Stimulated activated CD4-positive, alpha-beta T cell treated with anti-CD3 and anti-CD28 coated beads, TNF-alpha, amount 100 ng/mL, for 48 hours (primary cell): ENCODE measurements around the gene PIK3R2.
"Not testable (repeated sequence)": the region's sequence is repeated elsewhere in the genome, so short reads cannot be mapped to it uniquely, and the experiment has no call there.

ENCODE experiments used
- DNase-seq, 3 donors: peaks; one replicate each; pipeline ENCODE4 v3.0.0-alpha.2; 2020; ENCODE audit warnings: low read depth in 3 of 3

PIK3R2 gene

DNA sequence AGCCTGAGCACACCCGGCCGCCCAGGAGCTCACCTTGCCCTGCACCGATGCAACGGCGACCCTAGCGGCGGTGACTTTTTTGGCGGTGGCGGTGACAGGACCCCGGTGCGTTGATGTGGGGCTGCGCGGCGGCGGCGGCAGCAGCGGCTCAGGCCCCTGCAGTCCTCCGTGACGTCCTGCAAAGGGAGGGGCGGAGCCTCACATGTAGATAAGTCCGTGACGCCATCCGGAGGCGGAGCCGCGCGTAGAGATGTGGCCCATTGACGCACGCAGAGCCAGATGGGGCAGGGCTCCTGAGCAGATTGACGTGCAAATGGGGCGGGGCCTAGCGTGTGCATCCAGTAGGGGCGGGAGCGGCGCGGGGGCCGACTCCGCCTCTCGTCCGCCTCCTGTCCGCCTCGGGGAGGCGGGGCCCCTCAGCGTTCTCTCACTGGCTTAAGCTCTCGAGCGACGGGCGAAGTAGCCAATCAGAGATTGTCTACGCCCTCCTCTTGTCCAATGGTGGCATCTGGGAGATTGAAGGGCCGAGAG lies 51.0 kb downstream of the PIK3R2 start, which contains the start of gene RAB3A:
TSS of gene RAB3A (minus strand) at position 180 of the 531 bp plus-strand sequence. CDS start 1,302 bp downstream, outside the sequence.
- DNase-seq: peak; percentile 99

DNA sequence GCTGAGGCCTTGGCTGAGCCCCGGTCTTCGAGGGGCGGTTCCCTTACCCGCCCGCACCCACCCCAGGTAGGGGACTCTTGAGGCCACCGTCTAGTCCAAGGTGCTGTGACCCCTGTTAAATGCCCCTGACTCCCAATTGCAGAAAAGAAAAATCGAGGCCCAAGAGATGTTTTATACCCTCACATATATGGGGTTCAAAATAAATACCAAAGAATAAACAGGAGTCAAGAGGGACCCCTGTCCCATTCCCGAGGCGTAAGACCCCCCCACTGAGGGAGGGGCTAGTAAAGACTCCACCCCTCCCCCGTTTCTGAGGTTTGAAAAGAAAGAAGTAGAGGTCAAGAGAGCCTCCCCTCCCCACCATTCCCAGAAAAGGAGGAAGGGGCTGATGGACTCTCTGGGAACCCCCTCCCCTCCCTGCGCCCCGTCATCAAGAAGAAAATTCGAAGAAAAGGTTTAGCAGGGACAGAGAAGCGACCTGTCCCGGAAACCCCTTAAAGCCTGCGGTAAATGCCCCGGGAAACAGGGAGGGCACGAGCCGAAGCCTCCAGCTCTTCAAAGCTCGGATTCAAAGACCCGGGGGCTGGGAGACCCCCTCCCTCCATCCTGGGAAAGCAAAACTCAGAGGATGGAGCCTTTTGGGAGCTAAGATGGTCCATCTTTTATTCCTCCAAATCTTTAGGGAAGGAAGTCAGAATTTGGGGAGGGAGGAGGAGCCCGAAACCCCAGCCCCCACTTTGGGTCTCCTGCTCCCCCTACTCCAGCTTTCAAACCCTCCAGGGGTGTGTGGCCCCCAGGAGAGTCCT lies 51.6 kb downstream of the PIK3R2 start:
- DNase-seq: peak in 1 of 3 donors; percentile 55

DNA sequence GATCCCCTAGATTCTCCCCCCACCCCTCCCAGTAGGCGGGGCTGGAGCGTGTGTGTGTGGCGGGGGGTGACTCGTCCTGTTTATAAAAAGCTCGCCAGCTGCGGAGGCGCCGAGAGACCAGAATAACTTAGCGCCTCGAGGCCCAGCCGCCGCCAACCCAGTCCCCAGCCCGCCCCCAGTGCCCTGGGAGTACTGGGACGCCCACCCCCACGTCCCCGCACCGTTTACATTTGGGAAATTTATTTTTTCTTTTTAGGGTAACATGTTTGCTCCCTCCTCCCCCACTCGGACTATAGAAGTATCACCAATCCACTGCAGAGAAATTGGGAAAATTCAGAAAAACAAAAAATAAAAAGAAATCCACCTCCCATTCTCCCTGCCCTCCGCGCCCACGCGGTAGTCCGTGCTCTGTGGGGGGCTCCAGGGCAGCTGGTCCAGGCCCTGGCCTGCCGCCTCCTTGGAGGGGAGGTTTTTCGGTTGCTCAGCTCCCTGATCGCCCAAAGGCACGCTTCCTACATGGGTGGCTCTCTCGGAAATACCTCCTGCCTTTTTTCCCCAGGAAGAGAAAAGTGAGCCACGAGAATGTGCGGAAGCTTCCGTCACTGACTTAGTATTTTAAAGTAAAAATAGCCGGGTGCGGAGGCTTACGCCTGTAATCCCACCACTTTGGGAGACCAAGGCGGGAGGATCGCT lies 52.4 kb downstream of the PIK3R2 start:
- peak in 1 of 3 donors; percentile 51 for DNase-seq

DNA sequence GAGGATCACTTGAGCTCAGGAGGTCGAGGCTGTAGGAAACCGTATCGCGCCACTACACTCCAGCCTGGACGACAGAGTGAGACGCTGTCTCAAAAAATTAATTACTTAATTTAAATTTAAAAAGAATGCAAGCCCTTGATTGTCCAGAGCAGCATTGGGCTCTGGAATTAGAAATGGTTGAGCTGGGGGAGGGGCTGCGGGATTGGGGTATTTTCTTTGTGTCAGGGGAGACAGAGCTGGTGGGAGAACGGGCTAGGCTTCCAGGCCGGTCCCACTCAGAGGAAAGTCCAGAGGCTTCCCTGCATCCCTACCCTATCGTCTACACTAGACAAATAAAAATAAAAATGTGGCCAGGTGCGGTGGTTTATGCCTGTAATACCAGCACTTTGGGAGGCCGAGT lies 53.1 kb downstream of the PIK3R2 start:
- no peak for DNase-seq

DNA sequence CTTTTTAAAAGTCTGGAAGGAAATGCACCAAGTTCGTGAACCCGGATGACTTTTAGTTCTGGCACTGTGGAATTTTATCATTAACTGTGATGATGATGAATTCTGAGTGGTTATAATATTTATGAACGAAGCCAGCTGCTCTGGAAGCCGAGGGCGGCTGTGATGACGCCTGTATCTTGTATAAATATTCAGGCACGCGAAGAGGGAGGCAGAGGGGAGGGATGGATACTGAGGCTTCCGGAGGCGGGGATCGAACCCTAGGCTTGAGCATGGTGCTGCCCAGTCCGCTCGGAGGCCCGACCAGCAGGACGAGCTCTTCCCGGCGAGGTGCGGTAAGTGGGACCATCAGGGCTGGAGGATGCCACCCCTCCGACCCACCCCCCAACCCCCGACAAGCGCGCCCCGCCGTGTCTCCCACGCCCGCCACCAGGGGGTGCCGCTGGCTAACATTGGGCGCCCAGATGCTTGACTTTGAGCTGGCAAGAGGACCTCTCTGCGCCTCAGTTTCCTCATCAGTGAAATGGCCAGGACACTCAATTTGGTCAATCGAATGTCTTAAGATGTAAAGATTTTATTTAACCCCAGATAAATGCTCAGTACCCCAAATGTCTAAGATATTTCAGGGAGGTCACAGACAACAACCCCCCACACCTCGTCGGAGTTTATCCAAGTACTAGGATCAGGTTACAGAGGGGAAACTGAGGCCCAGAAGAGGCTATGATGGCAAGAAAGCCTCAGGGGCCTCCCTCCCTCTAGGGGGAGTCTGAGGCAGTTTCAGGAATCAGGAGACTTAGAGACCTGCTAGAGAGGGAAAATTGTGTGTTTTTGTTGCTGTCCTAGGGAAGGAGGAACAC lies 55.4 kb downstream of the PIK3R2 start:
- DNase-seq: peak in 1 of 3 donors; percentile 40

DNA sequence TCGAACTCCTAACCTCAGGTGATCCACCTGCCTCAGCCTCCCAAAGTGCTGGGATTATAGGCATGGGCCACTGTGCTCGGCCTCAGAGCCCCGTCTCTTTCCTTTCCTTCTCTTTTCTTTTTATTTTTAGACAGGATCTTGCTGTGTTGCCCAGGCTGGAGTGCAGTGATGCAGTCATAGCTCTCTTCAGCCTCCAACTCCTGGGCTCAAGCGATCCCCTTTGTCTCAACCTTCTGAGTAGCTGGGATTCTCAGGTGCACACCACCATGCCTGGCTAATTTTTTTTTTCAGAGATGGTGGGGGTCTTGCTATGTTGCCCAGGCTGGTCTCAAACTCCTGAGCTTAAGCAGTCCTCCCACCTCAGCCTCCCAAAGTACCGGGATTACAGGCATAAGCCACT lies 56.9 kb downstream of the PIK3R2 start:
- not testable (repeated sequence) for DNase-seq

DNA sequence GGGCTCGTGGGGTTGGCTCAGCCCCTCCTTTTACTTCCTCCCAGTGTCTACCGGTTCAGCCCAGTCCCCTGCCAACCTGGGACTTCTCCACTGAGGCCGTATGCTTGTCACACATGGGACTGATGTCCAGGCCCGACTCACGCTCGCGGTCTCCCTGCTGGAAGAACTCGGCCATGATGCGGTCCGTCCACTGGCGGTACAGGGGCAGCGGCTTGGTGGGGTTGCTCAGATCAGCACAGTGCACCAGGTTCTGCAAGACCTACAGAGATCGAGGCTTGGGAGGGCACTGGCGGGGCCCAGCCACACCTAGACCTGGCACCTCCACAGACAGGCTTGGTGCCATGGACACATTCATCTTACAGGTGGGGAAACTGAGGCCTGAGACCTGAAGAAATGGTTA lies 58.7 kb downstream of the PIK3R2 start:
- DNase-seq: no peak

DNA sequence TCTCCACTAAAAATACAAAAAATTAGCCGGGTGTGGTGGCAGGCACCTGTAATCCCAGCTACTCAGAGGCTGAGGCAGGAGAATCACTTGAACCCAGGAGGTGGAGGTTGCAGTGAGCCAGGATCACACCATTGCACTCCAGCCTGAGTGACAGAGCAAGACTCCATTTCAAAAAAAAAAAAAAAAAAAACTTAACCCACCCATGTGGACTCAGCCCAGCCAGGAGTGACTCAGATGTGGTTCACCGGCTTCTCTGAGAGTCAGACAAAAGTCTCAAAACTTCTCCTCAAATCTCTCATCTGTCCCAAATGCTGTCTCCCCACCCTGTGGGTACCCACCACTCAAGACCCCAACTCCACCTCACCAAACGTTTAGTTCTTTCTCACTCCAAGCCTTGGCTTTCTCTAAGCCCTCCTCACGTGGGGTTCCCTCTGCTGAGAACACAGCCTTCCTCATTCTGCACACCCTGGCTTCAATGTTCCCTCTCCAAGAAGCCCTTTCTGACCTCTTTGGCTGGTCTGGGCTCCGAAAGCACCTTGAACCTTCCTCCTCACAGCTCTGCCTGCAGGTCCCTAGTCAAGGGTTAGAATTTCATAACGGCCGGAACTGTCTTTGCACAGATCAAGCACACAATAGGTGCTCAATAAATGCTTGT lies 61.9 kb downstream of the PIK3R2 start:
- no peak for DNase-seq

DNA sequence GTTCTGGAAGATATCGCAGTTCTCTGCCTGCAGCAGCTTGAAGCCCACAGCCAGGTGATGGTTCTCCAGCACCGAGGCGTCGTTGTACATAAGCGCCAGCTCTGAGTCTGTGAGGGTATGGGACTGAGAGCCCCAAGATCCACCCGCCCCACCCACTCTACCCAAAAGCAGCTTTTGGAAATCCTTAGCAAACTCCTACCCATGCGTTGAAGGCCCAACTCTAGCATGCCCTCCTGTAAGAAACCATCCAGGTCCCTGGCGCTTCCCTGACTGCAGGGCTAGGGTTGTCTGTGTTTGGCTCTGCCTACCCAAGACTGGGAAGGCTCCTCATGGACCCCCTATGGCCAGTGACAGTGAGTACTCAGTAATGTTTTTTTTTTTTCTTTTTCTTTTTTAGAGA lies 63.8 kb downstream of the PIK3R2 start:
- DNase-seq: no peak

DNA sequence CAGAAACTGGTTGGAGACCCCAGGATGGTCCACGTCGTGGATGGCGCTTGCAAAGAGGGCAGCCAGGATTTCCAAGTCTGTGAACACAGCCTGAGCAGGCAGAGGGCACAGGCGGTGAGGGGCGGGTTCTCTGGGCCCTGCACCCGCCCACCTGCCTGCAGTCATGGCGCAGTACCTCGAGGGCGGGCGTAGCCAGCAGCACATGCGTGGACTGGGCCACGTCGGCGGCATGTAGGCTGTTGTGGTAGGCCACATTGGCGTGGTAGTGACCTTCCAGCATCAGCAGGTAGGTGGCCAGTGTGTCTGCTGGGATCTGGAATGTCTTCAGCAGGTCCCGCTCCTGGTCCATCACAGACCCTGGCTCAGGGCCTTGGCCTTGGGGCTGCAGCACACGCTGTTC lies 65.2 kb downstream of the PIK3R2 start:
- no peak for DNase-seq

DNA sequence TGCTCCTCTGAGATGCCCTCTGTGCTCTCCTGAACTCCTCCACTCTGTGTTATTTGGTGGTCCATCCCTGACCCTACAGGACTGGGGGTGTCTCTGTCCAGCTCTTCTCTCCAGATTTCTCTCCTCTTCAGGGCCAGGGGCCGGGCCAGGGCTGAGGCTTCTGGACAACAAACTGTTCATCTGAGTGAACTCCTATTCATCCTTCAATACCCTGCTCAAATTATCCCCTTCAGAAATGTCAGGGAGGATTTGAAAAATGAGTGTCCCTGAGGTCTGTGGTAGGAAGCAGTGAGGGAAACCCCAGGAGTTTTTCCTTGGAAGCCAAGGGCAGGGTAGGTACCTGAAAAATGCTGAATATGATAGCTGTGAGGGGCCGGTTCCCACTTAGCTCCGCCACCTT lies 65.6 kb downstream of the PIK3R2 start:
- no peak for DNase-seq
